ENCODE results near the gene ADAMTS6.

ADAMTS6 gene

DNA sequence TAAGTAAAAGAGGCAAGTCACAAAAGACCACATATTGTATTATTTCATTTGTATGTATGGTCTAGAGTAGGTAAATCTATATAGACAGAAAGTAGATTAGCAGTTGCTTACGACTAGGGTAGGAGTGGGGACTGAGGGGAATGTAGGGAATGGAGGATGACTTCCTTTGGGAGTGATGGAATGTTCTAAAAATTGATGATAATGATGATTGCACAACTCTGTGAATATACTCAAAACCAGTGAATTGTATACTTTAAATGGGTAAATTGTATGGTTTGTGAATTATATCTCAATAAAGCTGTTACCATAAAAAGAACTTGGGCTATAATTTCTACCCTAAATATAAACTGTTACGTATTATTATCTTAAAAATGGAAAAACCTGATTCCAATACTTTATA lies 35.0 kb downstream of the ADAMTS6 start:
- H3K9me3 Mint-ChIP-seq = no peaks in the 10 kb centered on the region
- peaks cover 6% of the 10 kb centered on the region for H3K36me3 Mint-ChIP-seq (ENCODE audit: insufficient read depth)
- H3K27ac Mint-ChIP-seq = no peak overlapping the region
- no peak overlapping the region for H3K4me3 Mint-ChIP-seq
- DNase-seq (no peak), ATAC-seq (replicated peaks) (no peak)
- H3K27me3 Mint-ChIP-seq = no peaks in the 10 kb centered on the region
- H3K4me1 Mint-ChIP-seq (ENCODE audit: low read depth in 2 of 2) = no peaks in the 10 kb centered on the region

DNA sequence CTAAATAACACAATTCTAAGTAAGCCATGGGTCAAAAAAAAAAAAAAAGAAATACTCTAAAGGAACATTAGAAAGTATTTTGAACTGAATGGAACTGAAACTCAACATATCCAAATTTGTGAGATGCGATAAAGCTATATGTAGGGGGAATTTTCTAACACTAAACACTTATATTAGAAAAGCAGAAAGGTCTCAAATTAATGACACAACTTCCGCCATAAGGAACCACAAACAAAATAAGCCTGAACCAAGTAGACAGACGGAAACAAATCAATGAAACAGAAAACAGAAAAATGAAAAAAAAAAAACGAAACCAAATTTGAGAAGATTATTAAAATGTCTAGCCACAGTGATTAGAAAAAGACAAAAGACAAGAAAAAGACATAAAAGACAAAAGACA lies 39.9 kb downstream of the ADAMTS6 start:
- ATAC-seq (replicated peaks) (no peak), DNase-seq (no peak)
- no peaks in the 10 kb centered on the region for H3K4me1 Mint-ChIP-seq (ENCODE audit: low read depth in 2 of 2)
- peaks cover 3% of the 10 kb centered on the region for H3K36me3 Mint-ChIP-seq (ENCODE audit: insufficient read depth)
- H3K4me3 Mint-ChIP-seq = no peak overlapping the region
- H3K27me3 Mint-ChIP-seq = no peaks in the 10 kb centered on the region
- no peak overlapping the region for H3K27ac Mint-ChIP-seq
- peaks cover 0 to under 1% of the 10 kb centered on the region in 2 donors for H3K9me3 Mint-ChIP-seq

DNA sequence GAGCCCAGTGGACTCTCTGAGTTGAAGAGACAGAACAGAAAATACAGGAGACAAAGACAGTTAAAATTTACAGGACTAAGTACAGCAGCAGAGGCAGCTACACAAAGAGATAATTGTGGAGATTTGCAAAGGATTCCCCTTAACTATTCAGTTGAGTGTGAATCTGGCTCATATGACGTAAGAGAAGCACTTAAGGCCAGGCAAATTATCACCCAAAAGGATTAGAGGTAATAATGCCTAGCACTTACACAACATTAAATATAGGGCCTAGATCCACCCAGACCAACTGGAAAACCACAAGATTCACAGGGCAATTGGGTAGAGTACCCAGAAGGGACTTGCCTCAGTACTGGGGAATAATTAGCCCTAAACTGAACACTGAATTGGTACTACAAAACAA lies 41.3 kb downstream of the ADAMTS6 start:
- Mint-ChIP-seq H3K9me3 (peaks cover 0 to 1% of the 10 kb centered on the region in 2 donors), H3K27me3 (no peaks in the 10 kb centered on the region), H3K4me3 (no peak overlapping the region), H3K4me1 (ENCODE audit: low read depth in 2 of 2) (no peaks in the 10 kb centered on the region), H3K27ac (no peak overlapping the region), H3K36me3 (ENCODE audit: insufficient read depth) (peaks cover 3% of the 10 kb centered on the region)
- ATAC-seq (replicated peaks) (no peak), DNase-seq (no peak)

DNA sequence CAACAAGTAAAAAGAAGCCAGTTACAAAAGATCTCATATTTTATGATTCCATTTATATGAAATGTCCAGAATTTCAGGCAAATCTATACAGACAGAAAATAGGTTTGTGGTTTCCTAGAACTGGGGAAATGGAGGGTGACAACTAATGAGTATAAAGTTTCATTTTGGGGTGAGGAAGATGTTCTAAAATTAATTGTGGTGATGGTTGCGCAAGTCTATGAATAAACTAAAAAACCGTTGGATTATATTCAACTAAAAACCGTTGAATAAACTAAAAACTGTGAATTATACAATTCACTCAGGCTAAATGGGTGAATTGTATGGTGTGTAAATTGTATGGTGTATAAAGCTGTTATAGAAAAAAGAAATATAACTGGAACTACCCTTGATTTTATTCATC lies 47.6 kb downstream of the ADAMTS6 start:
- peaks cover 3% of the 10 kb centered on the region for H3K36me3 Mint-ChIP-seq (ENCODE audit: insufficient read depth)
- H3K9me3 Mint-ChIP-seq = peaks cover 0 to 1% of the 10 kb centered on the region in 2 donors
- H3K4me3 Mint-ChIP-seq = no peak overlapping the region
- no peaks in the 10 kb centered on the region for H3K27me3 Mint-ChIP-seq
- DNase-seq = no peak
- no peak overlapping the region for H3K27ac Mint-ChIP-seq
- H3K4me1 Mint-ChIP-seq (ENCODE audit: low read depth in 2 of 2) = no peaks in the 10 kb centered on the region
- ATAC-seq (replicated peaks) = no peak

DNA sequence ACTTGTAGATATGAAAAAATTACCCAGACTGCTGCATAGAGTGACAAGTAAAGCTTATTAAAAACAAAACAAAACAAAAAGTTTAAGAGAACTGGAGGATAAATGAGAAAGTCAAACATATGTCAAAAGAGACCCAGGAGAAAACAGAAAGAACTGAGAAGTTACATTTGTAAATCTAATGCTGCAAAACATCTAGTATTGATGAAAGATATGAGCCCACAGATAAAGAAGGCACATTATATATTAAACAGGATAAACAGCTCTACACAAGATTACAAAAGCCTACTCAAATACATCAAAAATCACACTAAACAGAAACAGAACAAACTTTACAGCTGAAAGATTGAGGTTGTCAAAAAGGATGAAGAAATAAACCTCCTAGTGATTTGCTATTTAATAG lies 55.1 kb downstream of the ADAMTS6 start:
- ATAC-seq (replicated peaks) = no peak
- DNase-seq = no peak
- Mint-ChIP-seq H3K36me3 (ENCODE audit: insufficient read depth) (peaks cover 3% of the 10 kb centered on the region), H3K4me1 (ENCODE audit: low read depth in 2 of 2) (no peaks in the 10 kb centered on the region), H3K27ac (no peak overlapping the region), H3K4me3 (no peak overlapping the region), H3K27me3 (no peaks in the 10 kb centered on the region), H3K9me3 (no peaks in the 10 kb centered on the region)

DNA sequence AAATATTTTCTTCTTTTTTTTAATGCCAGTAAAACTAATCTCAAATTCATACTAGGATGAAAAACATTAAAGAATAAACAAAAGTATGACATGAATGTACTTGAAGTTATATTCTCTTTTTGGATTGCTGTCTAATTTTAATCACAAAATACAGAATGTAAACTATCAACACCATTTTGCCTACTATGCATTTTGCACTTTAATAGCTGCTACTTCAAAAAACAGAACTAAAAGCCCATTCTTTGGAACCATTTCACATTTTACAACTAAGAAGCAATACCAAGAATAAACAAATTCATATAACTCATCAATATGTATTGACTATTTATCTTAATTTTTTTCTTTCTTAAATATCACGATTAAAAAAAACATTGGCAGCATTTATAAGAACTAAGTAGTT lies 58.1 kb downstream of the ADAMTS6 start:
- H3K4me3 Mint-ChIP-seq = no peak overlapping the region
- no peak for DNase-seq
- H3K9me3 Mint-ChIP-seq = peaks cover 0 to 3% of the 10 kb centered on the region in 2 donors
- H3K36me3 Mint-ChIP-seq (ENCODE audit: insufficient read depth) = peaks cover 3% of the 10 kb centered on the region
- H3K27ac Mint-ChIP-seq = no peak overlapping the region
- no peaks in the 10 kb centered on the region for H3K4me1 Mint-ChIP-seq (ENCODE audit: low read depth in 2 of 2)
- ATAC-seq (replicated peaks) = no peak
- no peaks in the 10 kb centered on the region for H3K27me3 Mint-ChIP-seq

DNA sequence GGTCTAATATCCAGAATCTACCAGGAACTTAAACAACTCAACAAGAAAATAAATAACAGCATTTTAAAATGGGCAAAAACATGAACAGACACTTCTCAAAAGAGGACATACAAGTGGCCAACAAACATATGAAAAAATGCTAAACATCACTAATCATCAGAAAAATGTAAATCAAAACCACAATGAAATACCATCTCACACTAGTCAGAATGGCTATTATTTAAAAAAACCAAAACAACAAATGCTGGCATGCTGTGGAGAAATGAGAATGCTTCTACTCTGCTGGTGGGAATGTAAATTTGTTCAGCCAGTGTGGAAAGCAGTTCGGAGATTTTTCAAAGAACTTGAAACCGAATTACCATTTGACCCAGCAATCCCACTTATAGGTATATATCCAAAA lies 63.1 kb downstream of the ADAMTS6 start:
- H3K27me3 Mint-ChIP-seq = no peaks in the 10 kb centered on the region
- no peak for ATAC-seq (replicated peaks)
- H3K4me1 Mint-ChIP-seq (ENCODE audit: low read depth in 2 of 2) = no peaks in the 10 kb centered on the region
- no peaks in the 10 kb centered on the region for H3K36me3 Mint-ChIP-seq (ENCODE audit: insufficient read depth)
- peaks cover 0 to 5% of the 10 kb centered on the region in 2 donors for H3K9me3 Mint-ChIP-seq
- no peak overlapping the region for H3K4me3 Mint-ChIP-seq
- no peak for DNase-seq
- no peak overlapping the region for H3K27ac Mint-ChIP-seq

DNA sequence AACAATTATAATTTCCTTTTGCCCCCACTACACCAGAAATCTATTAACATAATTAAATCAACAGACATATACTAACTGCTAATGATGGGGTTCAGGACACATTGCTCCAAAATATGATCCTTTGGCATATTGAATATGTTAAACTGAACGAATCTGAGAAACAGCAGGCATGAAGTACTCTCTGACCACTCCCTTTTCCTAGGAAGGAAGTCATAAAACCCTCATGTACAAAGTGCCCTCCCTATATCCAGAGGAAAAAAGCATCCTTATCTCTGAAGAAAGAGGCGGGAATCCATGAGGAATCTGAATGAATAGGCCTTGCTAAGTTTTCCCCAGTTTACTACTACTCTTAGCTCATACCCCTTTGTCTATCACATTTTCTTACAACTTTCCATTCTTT lies 67.9 kb downstream of the ADAMTS6 start:
- DNase-seq (no peak), ATAC-seq (replicated peaks) (no peak)
- no peaks in the 10 kb centered on the region for H3K4me1 Mint-ChIP-seq (ENCODE audit: low read depth in 2 of 2)
- no peak overlapping the region for H3K27ac Mint-ChIP-seq
- no peaks in the 10 kb centered on the region for H3K27me3 Mint-ChIP-seq
- no peak overlapping the region for H3K4me3 Mint-ChIP-seq
- H3K9me3 Mint-ChIP-seq = peaks cover 0 to 1% of the 10 kb centered on the region in 2 donors
- no peaks in the 10 kb centered on the region for H3K36me3 Mint-ChIP-seq (ENCODE audit: insufficient read depth)

DNA sequence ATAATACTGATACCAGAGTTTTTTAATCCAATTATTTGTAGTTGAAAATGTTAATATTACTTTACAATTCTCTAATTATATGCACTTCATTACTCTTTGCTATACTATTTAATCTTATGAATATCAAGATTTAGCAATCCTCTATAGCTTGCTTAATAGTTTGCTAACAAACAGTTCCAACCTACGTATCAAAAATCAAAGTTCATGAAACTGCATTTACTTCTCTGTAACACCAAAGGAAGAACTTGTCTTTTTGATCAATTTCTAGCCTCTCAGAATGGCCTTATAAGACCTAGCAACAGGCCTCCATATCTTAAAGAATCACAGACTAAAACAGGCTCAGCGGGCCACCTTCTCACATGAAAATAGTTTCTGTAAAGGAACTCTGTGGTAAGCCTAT lies 68.9 kb downstream of the ADAMTS6 start:
- DNase-seq (no peak), ATAC-seq (replicated peaks) (no peak)
- H3K4me1 Mint-ChIP-seq (ENCODE audit: low read depth in 2 of 2) = no peaks in the 10 kb centered on the region
- H3K27ac Mint-ChIP-seq = no peak overlapping the region
- H3K27me3 Mint-ChIP-seq = no peaks in the 10 kb centered on the region
- no peaks in the 10 kb centered on the region for H3K36me3 Mint-ChIP-seq (ENCODE audit: insufficient read depth)
- no peak overlapping the region for H3K4me3 Mint-ChIP-seq
- H3K9me3 Mint-ChIP-seq = no peaks in the 10 kb centered on the region

DNA sequence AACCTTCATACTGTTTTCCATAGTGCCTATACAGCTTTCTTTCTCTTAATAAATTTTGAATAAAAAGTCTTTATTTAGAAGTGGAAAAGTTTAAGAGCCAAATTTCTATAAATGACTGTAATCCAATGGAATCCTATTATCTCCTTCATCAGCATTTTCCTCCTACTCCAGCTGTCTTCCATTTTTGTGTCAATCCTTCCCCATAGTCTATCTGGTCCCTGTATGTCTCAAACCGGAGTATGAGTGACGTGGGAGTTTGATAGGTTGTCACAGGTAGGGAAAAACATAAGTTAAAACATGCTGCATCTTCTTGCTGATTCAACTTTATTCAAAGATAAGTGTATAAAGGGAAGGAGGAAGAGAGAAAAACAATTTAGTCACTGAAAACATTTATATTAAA lies 70.4 kb downstream of the ADAMTS6 start:
- H3K36me3 Mint-ChIP-seq (ENCODE audit: insufficient read depth) = no peaks in the 10 kb centered on the region

DNA sequence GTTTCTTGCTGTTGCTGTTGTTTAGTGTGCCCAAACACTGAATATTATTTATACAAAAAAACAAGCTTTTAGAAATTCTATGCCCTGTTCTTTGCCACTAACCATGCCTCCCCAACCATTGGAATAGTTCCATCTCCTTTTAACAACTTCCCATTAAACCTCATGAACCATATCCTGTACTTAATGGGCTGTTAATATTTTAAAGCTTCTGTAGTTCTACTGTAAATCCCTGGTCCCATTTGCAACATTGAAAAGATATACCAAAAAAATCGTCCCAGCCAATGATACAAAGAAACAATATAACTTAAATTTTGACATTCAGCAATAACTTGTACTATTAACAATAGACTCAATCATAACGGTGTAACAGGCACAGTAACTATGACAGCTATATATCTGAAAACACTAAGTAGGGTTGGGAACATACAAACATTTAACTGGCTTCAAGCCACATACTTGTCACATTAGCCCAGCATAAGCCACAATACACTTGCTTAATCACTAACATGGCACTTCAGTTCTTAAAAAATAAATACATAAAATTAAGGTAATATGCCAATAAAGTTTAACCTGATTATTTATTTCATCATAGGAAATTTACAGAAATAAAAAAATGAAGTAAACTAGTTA lies 86.1 kb downstream of the ADAMTS6 start:
- Mint-ChIP-seq H3K4me1 (ENCODE audit: low read depth in 2 of 2) (no peaks in the 10 kb centered on the region), H3K9me3 (no peaks in the 10 kb centered on the region)

More for the DNA sequence above, 70.4 kb downstream of the ADAMTS6 start:
- DNase-seq (no peak), ATAC-seq (replicated peaks) (no peak)
- H3K4me1 Mint-ChIP-seq (ENCODE audit: low read depth in 2 of 2) = no peaks in the 10 kb centered on the region
- H3K27ac Mint-ChIP-seq = no peak overlapping the region
- H3K4me3 Mint-ChIP-seq = no peak overlapping the region
- peaks cover 0 to 1% of the 10 kb centered on the region in 2 donors for H3K9me3 Mint-ChIP-seq
- H3K27me3 Mint-ChIP-seq = no peaks in the 10 kb centered on the region

DNA sequence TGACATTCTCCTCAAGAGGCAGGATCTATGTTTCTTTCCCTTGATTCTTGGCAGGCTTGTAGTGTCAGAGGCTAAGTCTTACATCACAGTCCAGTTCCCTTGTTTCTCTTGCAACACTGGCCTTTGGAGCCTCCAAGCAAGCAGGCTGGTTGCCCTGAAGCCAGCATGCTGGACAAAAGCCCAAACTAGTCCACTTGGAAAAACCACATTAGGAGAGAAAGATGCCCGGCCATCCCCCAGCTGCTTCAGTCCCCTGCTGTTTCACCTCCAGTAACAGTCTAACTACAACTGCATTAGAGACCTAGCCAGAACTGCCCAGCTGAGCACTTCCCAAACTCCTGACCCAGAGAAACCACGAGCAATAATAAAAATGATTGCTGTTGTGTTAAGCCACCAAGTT lies 87.6 kb downstream of the ADAMTS6 start:
- H3K4me3 Mint-ChIP-seq = no peak overlapping the region
- ATAC-seq (replicated peaks) (no peak), DNase-seq (no peak)
- H3K27ac Mint-ChIP-seq = no peak overlapping the region
- no peaks in the 10 kb centered on the region for H3K27me3 Mint-ChIP-seq
- H3K4me1 Mint-ChIP-seq (ENCODE audit: low read depth in 2 of 2) = no peaks in the 10 kb centered on the region
- no peaks in the 10 kb centered on the region for H3K36me3 Mint-ChIP-seq (ENCODE audit: insufficient read depth)
- no peaks in the 10 kb centered on the region for H3K9me3 Mint-ChIP-seq

More for the DNA sequence above, 86.1 kb downstream of the ADAMTS6 start:
- H3K4me3 Mint-ChIP-seq = no peak overlapping the region
- no peak for ATAC-seq (replicated peaks)
- H3K27me3 Mint-ChIP-seq = no peaks in the 10 kb centered on the region
- H3K27ac Mint-ChIP-seq = no peak overlapping the region
- H3K36me3 Mint-ChIP-seq (ENCODE audit: insufficient read depth) = no peaks in the 10 kb centered on the region
- DNase-seq = no peak

DNA sequence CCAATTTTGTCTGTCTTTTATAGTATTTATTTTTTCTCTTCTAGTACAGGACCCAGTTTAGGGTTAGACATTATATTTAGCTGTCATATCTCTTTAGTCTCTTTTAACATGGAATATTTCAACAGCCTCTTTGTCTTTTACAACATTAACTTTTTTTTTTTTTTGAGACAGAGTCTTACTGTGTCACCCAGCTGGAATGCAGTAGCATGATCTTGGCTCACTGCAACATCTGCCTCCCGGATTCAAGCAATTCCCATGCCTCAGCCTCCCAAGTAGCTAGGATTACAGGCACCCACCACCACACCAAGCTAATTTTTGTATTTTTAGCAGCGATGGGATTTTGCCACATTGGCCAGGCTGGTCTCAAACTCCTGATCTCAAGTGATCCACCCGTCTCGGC lies 90.1 kb downstream of the ADAMTS6 start:
- Mint-ChIP-seq H3K27ac (no peak overlapping the region), H3K27me3 (no peaks in the 10 kb centered on the region), H3K4me1 (ENCODE audit: low read depth in 2 of 2) (no peaks in the 10 kb centered on the region), H3K4me3 (no peak overlapping the region), H3K36me3 (ENCODE audit: insufficient read depth) (no peaks in the 10 kb centered on the region), H3K9me3 (no peaks in the 10 kb centered on the region)
- no peak for DNase-seq
- ATAC-seq (replicated peaks) = no peak

DNA sequence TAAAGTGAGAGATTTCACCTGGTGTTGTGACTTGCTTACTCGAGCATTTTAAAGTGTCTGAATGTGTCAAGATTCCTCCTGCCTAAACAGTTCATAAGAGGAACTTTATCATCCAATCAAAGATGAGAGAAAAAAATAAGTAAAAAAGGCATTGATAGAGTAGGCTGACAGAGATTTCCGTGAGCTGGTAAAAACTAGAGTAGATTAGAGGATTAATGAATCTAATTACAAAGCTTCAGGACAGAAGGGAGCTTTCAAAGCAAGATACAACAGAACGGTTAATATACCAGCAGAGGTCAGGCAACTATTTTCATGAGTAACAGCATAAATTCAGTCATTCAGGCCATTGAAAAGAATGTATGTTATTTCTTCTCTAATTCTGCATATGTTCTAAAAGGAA lies 91.5 kb downstream of the ADAMTS6 start:
- H3K27ac Mint-ChIP-seq = no peak overlapping the region
- H3K9me3 Mint-ChIP-seq = no peaks in the 10 kb centered on the region
- H3K4me3 Mint-ChIP-seq = no peak overlapping the region
- H3K4me1 Mint-ChIP-seq (ENCODE audit: low read depth in 2 of 2) = no peaks in the 10 kb centered on the region
- ATAC-seq (replicated peaks) = no peak
- no peaks in the 10 kb centered on the region for H3K36me3 Mint-ChIP-seq (ENCODE audit: insufficient read depth)
- DNase-seq = no peak
- H3K27me3 Mint-ChIP-seq = no peaks in the 10 kb centered on the region

DNA sequence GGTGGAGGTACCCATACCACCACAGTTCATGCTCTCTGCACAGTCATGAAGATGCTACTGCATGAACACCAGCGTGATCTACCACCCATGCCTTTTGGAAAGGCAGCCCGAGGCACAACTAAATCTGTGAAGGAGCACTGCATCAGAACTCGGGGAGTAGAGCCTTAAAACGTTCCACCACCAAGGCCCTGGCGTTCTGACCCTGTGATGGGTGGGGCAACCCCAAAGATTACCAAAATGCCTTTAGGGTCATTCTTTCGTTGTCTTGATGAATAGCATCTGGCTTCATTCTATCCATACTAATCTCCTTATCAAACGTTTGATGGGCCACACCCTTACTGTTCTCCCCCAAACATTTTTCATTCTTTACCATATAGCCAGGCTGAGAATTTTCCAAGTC lies 97.9 kb downstream of the ADAMTS6 start:
- Mint-ChIP-seq H3K9me3 (no peaks in the 10 kb centered on the region), H3K36me3 (ENCODE audit: insufficient read depth) (no peaks in the 10 kb centered on the region), H3K4me3 (no peak overlapping the region), H3K27me3 (no peaks in the 10 kb centered on the region), H3K27ac (no peak overlapping the region), H3K4me1 (ENCODE audit: low read depth in 2 of 2) (no peaks in the 10 kb centered on the region)
- ATAC-seq (replicated peaks) (no peak), DNase-seq (no peak)
